Central memory CD4-positive, alpha-beta T cell (primary cell): ENCODE results near the gene IGSF9.

Source experiments
- DNase-seq: peaks from one replicate; pipeline ENCODE4 v3.0.0; 2022

Gene IGSF9

GRCh38 chr1:159972443-159973205, 27.2 kb upstream of the IGSF9 start:
- no peak for DNase-seq

- DNase-seq: no peak
Observed at GRCh38 chr1:159970932-159971342, 25.5 kb upstream of the IGSF9 start.

GRCh38 chr1:159968901-159969300, 23.5 kb upstream of the IGSF9 start:
- no peak for DNase-seq

GRCh38 chr1:159965263-159965662, 19.9 kb upstream of the IGSF9 start:
- no peak for DNase-seq

- no peak for DNase-seq
Observed at GRCh38 chr1:159964144-159964543, 18.7 kb upstream of the IGSF9 start.

- DNase-seq: no peak
Observed at GRCh38 chr1:159962176-159962575, 16.8 kb upstream of the IGSF9 start.

- no peak for DNase-seq
Observed at GRCh38 chr1:159961636-159962035, 16.2 kb upstream of the IGSF9 start.

- DNase-seq: no peak
Observed at GRCh38 chr1:159960721-159961381, 15.4 kb upstream of the IGSF9 start.

- DNase-seq: no peak
Observed at GRCh38 chr1:159959451-159959850, 14.0 kb upstream of the IGSF9 start.

GRCh38 chr1:159958719-159959380, 13.4 kb upstream of the IGSF9 start:
- DNase-seq: no peak

- DNase-seq: no peak
Observed at GRCh38 chr1:159957824-159958268, 12.4 kb upstream of the IGSF9 start.

GRCh38 chr1:159955456-159955855, 10.0 kb upstream of the IGSF9 start:
- no peak for DNase-seq

- no peak for DNase-seq
Observed at GRCh38 chr1:159953536-159954515, 8.4 kb upstream of the IGSF9 start, which contains the start of gene SLAMF9. TSS of gene SLAMF9 (minus strand) at chr1:159954237. CDS start at chr1:159954137, 100 bp downstream.

GRCh38 chr1:159952932-159953331, 7.5 kb upstream of the IGSF9 start:
- DNase-seq: no peak

- no peak for DNase-seq
Observed at GRCh38 chr1:159951551-159951950, 6.1 kb upstream of the IGSF9 start.

- DNase-seq: no peak
Observed at GRCh38 chr1:159951016-159951415, 5.6 kb upstream of the IGSF9 start.

- no peak for DNase-seq
Observed at GRCh38 chr1:159949981-159950381, 4.6 kb upstream of the IGSF9 start.

GRCh38 chr1:159949123-159949522, 3.7 kb upstream of the IGSF9 start:
- no peak for DNase-seq

GRCh38 chr1:159947942-159948341, 2.5 kb upstream of the IGSF9 start:
- DNase-seq: no peak

GRCh38 chr1:159946242-159947187, 1.1 kb upstream of the IGSF9 start:
- DNase-seq: no peak
